Left ventricle myocardium inferior (tissue), 1 donor: ENCODE measurements around the gene TBC1D16. TPM values are rescaled to one million over a fixed set of nuclear protein-coding genes. Genes with fewer than 3 reads are reported as not detected.

Experiments used
- DNase-seq: peaks from one replicate; pipeline ENCODE4 v3.0.0-alpha.2; 2020
- H3K27ac ChIP-seq: fragments of 200-600 bp; replicated peaks from 2 replicates; pipeline ENCODE4 v1.8.0; 2021
- H3K27me3 ChIP-seq: fragments of 200-600 bp; 2 replicates; pipeline ENCODE4 v1.8.0; 2021; ENCODE audit warnings: low read depth
- H3K36me3 ChIP-seq: fragments of 200-600 bp; 2 replicates; pipeline ENCODE4 v1.8.0; 2021
- H3K4me1 ChIP-seq: fragments of 200-600 bp; 2 replicates; pipeline ENCODE4 v1.8.0; 2021
- H3K4me3 ChIP-seq: fragments of 200-600 bp; 2 replicates; pipeline ENCODE4 v1.8.0; 2021; ENCODE audit warnings: mild to moderate bottlenecking, moderate library complexity
- H3K9me3 ChIP-seq: fragments of 200-600 bp; replicated peaks from 2 replicates; pipeline ENCODE4 v1.8.0; 2021
- intact Hi-C: fragments of 100-400 bp; cut with micrococcal nuclease; formaldehyde crosslinking; loops from one replicate; pipeline ENCODE4 v1.11.0; 2022
- total RNA-seq: library from RNA; stranded (reverse); fragmentation: NEBNext Ultra II Directional; extraction: Animal tissue kit (Norgen Biotek cat#: 25700); gene quantifications from one replicate; pipeline ENCODE4 v1.2.1, GENCODE V29; 2021
- TF ChIP-seq, protein P1 (sequence below): fragments of 200-600 bp; IDR thresholded peaks from 2 replicates; pipeline ENCODE4 v1.8.0; 2021; ENCODE audit warnings: antibody characterized with exemption, mild to moderate bottlenecking, borderline replicate concordance
- donor health status: DM: no; HTN: yes; CAD: no; lungs with severe emphysema.

Gene TBC1D16
- total RNA-seq, 1 donor from 2014 or later = 15.9 TPM

DNA sequence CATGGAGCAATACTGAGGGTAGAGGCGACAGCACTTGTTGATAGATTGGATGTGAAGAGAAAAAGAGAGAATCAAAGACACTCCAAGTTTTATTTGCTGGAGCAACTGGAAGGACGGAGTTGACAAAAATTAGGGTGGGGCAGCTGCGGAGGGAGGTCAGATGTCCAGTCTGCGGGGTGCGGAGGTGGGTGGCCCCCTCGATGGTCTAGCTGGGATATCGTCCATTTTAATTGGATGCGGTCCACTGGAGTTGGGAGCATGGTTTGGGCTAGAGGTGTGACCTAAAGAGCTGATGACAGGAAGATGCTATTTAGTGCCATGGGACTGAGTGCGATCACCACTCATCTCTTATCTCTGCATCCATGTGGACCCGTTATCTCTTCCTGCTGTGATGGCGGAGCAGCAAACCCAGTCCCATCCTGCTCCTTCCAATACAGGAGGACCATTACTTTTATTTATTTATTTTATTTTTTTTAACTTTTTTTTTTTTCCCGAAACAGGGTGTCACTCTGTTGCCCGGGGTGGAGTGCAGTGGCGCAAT is 148.2 kb downstream of the TBC1D16 start:
- no peak overlapping the region for H3K27ac ChIP-seq
- H3K9me3 ChIP-seq = no peaks in the 10 kb centered on the region
- H3K36me3 ChIP-seq = no peaks in the 10 kb centered on the region
- TF ChIP-seq, protein P1, sequence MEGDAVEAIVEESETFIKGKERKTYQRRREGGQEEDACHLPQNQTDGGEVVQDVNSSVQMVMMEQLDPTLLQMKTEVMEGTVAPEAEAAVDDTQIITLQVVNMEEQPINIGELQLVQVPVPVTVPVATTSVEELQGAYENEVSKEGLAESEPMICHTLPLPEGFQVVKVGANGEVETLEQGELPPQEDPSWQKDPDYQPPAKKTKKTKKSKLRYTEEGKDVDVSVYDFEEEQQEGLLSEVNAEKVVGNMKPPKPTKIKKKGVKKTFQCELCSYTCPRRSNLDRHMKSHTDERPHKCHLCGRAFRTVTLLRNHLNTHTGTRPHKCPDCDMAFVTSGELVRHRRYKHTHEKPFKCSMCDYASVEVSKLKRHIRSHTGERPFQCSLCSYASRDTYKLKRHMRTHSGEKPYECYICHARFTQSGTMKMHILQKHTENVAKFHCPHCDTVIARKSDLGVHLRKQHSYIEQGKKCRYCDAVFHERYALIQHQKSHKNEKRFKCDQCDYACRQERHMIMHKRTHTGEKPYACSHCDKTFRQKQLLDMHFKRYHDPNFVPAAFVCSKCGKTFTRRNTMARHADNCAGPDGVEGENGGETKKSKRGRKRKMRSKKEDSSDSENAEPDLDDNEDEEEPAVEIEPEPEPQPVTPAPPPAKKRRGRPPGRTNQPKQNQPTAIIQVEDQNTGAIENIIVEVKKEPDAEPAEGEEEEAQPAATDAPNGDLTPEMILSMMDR = no peak
- H3K27me3 ChIP-seq = peaks cover 95% of the 10 kb centered on the region
- H3K4me3 ChIP-seq = no peak overlapping the region
- DNase-seq = no peak
- H3K4me1 ChIP-seq = peaks cover 20% of the 10 kb centered on the region
- intact Hi-C loops = no loop called here

DNA sequence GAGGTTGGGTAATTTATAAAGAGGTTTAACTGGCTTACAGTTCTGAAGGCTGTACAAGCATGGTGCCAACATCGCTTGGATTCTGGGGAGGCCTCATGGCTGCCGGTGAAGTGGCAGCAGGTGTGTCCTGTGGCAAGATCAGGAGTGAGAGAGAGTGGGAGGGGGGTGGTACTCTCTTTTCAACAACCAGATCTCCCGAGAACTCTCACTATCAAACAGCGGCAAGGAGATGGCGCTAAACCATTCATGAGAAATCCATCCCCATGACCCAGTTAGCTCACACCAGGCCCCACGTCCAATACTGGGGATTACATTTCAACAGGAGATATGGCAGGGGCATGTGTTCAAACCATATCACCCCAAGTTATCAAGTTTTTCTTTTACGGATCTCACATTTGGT is 152.5 kb downstream of the TBC1D16 start:
- intact Hi-C loops = no loop called here
- H3K4me3 ChIP-seq = no peak overlapping the region
- H3K36me3 ChIP-seq = no peaks in the 10 kb centered on the region
- H3K27ac ChIP-seq = no peak overlapping the region
- no peaks in the 10 kb centered on the region for H3K4me1 ChIP-seq
- H3K9me3 ChIP-seq = no peaks in the 10 kb centered on the region
- H3K27me3 ChIP-seq = peaks cover 75% of the 10 kb centered on the region
- TF ChIP-seq, protein P1 = no peak
- DNase-seq = no peak

Other genes starting within 250 kb of the TBC1D16 start
- gene CBX8, start 238.8 kb downstream of the TBC1D16 start, total RNA-seq = 7.5 TPM
- 28.7 TPM for gene CBX4, start 196.4 kb downstream of the TBC1D16 start, total RNA-seq
- gene CCDC40, start 770 bp upstream of the TBC1D16 start, total RNA-seq = 7.7 TPM
- 44.4 TPM for gene GAA, start 65.7 kb upstream of the TBC1D16 start, total RNA-seq
- 30.0 TPM for gene EIF4A3, start 111.3 kb upstream of the TBC1D16 start, total RNA-seq
- gene CARD14, start 134.2 kb upstream of the TBC1D16 start, total RNA-seq = 0.49 TPM
- gene SGSH, start 184.5 kb upstream of the TBC1D16 start, total RNA-seq = 10.9 TPM
- gene SLC26A11, start 184.6 kb upstream of the TBC1D16 start, total RNA-seq = 4.1 TPM
- 25.6 TPM for gene RNF213, start 225.0 kb upstream of the TBC1D16 start, total RNA-seq